Stimulated activated CD8-positive, alpha-beta memory T cell treated with anti-CD3 and anti-CD28 coated beads, Interleukin-12 subunit alpha, Interleukin-12 subunit beta, amount 100 ng/mL, for 24 hours (primary cell): ENCODE measurements around the gene RASGRP2.

Source experiments
- DNase-seq: peaks from one replicate; pipeline ENCODE4 v3.0.0-alpha.2; 2020; ENCODE audit errors: extremely low read depth

RASGRP2 gene

GRCh38 chr11:64743591-64744543 lies at the start of gene RASGRP2:
Gene RASGRP2 (minus strand): TSS chr11:64744142. CDS start chr11:64742866, 1,276 bp downstream.
- peak; percentile 49 for DNase-seq

GRCh38 chr11:64792482-64792881 lies 48.5 kb upstream of the RASGRP2 start:
- no peak for DNase-seq

DNA sequence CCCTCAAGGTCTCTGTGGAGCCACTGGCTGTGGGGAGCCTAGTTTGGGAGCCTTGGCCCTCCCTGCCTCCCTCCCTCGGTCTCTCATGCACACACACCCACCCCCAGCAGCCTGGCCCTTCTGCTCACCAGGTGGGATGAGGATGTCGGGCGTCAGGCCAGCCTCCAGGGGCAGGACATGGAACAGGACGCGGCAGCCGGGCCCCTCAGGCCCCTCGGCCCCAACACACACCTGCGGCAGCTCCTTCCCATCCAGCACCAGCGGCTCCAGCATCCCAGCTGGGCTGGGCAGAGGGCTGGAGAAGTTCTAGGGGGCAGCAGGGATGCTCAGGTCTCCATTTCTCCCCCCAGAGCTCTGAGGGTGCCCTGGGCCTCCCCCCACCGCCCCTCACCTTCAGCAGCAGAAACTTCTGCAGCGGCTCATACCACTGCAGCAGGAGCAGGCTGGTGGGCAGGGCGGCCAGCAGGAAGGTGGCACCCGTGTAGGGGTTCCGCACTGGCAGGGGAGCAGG lies 47.9 kb upstream of the RASGRP2 start:
- DNase-seq, result no peak

DNA sequence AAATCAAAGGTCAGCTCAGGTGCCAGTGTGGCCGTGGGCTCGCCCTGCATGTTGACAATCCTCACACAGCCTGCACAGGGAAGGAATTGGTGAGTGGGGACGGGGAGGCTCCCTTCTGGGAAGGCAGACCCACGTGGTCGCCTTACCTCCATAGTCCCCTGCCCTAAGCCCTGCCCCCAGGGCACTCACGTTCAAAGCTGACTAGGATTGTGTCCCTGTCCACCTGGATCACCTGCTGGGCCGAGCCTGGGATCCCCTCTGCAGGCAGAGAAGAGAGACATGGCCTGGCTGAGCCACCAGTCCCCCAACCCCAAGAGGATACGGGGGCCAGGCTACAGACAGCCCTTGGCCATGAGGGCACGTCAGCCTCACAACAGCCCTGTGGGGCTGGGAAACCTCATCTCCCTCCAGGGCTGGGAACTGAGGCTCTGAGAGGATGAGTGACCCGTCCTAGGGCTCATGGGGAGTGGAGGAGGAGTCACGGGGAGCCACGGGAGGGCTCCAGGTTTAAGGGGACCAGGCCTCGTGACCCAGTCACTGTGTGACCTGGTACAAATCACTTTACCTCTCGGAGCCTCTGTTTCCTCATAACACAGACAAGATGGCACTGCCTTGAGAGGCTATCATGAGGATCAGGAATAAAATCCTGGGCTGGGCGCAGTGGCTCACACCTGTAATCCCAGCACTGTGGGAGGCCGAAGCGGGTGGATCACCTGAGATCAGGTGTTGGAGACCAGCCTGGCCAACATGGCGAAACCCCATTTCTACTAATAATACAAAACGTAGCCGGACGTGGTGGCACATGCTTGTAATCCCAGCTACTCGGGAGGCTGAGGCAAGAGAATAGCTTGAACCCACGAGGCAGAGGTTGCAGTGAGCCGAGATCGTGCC lies 46.5 kb upstream of the RASGRP2 start:
- DNase-seq, result no peak

- DNase-seq, result no peak
Measured at GRCh38 chr11:64789331-64790204, 45.6 kb upstream of the RASGRP2 start.

DNA sequence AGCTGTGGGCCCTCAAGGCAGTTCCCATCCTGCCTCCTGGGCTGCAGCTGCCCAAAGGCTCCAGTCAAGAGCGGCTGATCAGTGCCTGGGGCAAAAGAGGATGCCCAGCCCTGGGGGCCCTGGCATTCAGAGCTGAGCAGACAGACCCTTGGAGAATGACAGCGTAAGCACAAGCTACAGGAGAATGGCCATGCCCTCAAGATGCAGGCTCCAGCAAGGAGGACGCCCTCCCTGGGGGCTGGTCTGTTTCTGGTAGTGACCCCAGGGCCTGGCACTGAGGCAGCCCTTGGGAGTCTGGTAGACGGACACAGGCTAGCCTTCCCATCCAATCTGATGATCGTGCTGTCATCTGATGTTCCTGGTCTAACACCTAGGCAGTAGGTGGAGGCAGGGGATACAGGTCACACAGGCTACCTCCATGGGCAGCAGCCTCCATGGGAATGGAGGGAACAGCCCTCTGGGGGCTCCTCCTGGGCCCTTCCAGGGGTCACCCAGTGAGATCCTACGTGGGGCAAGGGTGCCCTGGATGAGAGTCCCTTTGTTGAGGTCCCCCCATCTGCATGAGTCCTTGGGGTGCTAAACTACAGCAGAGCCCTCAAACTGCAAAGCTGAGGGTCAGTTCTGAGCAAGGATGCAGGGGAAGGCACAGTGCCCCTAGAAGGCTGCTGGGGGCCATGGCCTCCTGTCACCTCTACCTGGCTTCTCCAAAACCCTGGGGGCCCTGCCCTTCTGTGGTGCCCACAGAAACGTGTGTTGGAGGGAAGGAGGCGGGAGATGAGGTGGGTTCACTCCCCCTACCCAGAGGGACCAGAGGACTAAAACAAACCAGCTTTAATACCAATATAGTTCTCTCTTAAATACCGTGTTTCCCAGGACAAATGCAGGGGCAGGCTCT lies 44.6 kb upstream of the RASGRP2 start:
- no peak for DNase-seq

DNA sequence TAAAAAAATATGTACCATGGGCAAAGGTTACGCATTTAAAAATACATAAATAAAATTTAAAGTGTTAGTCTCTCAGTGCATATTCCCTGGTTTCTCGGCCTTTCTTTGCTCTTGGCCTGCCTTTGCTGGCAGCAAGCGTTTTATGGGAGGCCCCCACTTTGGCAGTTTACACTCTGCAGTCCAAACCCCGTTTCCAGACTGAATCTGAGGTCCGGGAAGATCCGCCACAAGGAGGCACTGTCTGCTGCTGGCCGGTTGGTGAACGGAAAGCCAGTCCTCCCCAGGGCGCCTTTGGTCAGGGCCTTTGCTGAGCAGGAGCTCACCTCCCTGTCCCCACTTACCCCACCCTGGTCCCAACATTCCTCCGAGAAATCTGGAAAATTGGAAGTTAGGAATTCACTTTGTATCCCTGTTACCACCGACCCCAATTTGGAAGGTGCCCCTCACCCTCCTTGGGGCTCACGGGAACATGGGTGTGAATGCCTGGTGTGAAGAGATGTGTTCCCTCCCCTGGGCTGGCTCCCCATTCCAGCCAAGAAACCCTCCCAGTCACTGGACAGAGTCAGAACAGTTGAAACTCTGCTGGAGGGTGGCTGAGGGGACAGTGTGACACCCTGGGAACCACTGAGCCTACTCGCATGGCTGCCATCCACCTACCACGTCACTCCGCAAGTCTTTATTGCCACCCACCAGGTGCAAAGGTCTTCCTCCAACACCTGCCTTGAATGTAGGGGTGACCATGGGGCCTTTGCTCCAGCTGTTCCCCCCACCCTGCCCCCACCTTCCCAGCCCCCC lies 43.8 kb upstream of the RASGRP2 start:
- no peak for DNase-seq

DNA sequence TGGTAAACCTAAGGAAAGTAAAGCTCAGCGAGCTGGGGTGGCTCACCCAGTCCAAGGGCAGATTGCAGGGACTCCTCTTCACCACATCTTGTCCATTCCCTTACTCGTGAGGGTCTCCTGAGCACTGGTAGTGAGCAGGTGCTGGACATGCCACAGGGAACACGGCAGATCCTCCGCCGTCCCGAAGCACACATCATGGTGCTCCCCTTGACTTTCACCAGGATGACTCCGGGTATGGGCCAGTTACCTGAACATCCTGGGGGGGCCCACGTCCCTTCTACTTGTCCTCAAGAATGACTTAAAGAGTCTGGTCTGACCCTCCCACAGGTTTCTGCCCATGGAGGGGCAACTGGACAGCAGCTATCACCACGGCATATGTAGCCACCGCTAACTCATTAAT lies 42.4 kb upstream of the RASGRP2 start:
- DNase-seq, result no peak

DNA sequence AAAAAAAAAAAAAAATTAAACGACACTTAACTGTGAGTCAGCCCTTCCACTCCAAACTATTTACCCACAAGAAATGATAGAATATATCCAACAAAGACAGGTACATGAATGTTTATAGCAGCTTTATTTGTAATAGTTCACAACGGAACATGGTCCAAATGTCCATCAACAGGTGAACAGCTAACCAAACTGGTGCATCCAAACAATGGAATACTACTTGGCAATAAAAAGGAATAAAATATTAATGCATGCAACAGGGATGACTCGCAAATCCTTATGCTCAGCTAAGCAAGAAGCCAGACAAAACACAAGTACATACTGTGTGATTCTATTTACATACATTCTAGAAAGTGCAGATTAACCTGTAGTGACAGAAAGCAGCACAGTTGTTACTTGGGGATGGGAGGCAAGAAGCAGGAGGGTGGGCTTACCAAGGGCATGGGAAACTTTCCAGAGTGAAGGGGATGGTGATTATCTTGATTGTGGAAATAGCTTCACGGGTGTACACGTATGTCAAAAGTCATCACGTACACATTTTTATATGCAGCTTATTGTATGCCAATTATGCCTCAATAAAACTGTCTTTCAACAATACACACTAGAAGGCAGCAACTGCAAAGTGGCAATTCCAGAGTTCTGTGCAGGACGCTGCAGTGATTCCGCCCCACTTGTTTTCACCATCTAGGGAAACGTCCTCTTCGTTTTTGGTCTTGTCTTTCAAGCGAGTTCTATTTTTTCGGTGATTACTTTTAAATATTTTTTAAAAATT lies 41.1 kb upstream of the RASGRP2 start:
- no peak for DNase-seq

GRCh38 chr11:64778473-64779298 lies 34.7 kb upstream of the RASGRP2 start, which contains the start of gene SF1:
Gene SF1 (minus strand): TSS chr11:64778542. CDS start chr11:64778392, 150 bp downstream.
- DNase-seq, result peak; percentile 97

DNA sequence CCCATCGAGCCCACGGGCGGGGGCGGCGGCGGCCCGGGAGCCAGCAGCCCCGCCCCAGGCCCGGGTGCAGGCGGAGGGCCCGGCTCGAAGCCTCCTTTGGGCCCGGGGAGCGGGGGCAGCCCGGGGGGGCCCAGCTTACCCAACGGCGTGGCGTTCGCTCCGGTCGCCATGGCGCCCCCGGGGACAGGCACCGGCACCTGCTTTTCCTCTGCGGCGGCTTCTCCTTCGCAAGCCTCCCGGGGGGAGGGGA lies 34.2 kb upstream of the RASGRP2 start:
- no peak for DNase-seq

DNA sequence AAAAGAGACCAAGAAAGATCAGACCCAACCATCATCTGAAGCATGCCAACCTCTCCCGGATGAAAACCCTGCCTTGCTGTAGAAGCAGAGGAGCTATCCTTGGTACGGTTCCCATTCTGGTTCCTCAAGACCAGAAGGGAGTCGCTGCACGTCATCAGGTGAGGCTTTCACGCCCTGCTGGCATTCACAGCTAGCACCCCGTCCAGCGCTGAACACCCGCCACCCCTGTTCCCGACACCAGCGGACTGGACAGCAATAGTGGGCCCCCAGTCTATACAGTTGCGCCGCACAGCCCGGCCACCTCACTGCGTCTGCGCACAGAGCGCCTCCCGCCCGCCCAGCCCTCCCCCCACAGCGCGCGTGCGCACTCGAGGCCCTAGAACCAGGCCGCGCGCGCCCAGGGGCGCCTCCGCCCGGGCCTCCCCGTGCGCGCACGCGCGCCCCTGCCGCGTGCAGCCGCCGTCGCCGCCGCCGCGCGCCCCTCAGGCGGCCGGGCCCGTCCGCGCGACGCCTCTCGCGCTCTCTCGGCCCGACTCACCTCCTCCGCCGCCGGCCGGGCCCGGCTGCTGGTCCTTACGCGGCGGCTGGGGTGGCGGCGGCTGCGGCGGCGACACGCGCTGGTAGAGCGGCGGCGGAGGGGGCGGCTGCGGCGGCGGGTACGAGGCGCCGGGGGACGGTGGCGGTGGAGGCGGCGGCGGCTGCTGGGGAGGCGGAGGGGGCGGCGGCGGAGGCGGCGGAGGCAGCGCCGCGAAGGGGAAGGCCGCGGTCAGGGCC lies 33.7 kb upstream of the RASGRP2 start:
- peak; percentile 60 for DNase-seq

- no peak for DNase-seq
Measured at GRCh38 chr11:64776875-64777274, 32.9 kb upstream of the RASGRP2 start.

DNA sequence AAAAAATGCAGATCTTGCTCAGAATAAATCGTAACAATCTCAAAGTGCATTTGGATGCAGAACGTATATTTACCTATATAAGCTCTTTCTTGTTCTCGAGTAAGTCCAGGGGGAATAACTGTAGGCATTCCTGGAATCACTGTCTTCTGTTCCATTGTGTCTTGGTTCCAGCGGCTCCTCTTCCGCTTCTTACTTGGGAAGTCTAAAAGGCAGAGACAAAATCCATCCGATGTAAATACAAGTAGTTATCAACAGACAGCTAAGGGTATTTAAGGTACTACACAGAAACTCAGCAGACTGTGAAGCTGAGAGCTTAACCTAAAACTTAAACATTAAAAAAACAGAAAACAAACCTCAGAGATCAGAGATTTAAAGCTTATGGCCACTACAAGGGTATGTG lies 32.5 kb upstream of the RASGRP2 start:
- no peak for DNase-seq

GRCh38 chr11:64774144-64774543 lies 30.2 kb upstream of the RASGRP2 start:
- DNase-seq, result no peak

- no peak for DNase-seq
Measured at GRCh38 chr11:64772303-64773018, 28.5 kb upstream of the RASGRP2 start.

DNA sequence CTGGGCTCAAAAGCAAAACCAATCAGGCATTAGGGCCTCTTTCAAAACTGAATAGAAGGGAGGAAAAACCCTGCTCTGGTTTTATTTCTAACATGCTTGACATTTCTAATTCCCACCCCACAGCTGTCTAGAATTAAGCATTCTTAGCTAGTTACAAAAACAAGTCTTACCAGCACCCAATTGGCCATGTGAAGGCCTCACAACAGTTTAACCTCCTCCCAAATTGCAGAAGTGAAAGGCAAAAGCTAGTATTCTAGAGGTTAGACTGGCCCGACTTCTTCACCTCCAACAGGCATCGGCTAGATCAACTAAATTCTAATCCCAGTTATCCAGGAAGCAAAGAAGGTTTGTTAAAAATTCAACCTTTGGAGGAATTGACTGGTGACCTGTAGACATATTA lies 27.9 kb upstream of the RASGRP2 start:
- DNase-seq, result no peak
